Measurements from ENCODE around the gene COG7.
A peak's percentile ranks its signal among the peaks of the same experiment; 100 is the strongest.
"Not testable (repeated sequence)": the region's sequence is repeated elsewhere in the genome, so short reads cannot be mapped to it uniquely, and the experiment has no call there.

The COG7 gene

DNA sequence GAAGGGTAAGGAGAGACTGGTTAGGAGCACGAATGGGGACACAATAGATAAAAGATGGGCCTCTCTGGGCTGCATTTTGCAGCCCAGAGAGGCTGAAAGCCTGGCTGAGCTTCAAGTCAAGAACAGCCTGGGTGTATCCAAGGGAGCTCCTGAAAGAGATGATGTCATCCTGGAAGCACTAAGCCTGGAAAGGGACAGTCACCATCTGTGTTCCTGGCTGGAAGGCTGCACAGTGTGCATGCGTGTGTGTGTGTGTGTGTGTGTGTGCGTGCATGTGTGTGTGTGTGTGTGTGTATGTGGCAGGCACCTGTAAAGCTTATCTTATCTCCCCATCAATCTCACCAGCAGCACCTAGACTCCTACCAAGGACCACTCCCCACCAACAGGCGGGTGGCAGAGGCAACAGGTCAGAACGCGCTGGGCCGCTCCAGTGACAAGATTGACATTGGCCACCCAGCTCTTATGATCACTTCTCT is 44.1 kb downstream of the COG7 start:
- peak; percentile 14 for DNase-seq

DNA sequence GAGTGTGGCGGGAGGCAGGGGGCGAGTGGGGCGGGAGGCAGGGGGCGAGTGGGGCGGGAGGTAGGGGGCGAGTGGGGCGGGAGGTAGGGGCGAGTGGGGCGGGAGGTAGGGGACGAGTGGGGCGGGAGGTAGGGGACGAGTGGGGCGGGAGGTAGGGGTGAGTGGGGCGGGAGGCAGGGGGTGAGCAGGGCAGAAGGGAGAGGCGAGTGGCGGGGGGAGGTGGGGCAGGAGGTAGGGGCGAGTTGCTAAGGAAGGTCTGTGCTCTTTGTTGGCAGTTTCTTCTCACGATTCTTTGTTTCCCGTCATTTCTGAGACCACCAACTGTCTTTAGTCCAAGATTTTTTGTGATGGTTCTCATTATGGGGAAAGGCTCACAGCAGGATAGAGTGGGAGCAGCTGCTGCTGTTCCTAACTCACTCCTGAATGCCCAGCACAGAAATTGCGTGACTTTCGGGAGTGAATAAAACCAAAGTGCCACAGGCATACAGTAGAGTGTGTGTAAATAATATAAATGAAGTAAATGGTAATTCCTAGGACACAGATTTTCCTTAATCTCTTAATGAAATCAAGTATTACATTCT is 44.7 kb downstream of the COG7 start:
- DNase-seq = peak; percentile 15

DNA sequence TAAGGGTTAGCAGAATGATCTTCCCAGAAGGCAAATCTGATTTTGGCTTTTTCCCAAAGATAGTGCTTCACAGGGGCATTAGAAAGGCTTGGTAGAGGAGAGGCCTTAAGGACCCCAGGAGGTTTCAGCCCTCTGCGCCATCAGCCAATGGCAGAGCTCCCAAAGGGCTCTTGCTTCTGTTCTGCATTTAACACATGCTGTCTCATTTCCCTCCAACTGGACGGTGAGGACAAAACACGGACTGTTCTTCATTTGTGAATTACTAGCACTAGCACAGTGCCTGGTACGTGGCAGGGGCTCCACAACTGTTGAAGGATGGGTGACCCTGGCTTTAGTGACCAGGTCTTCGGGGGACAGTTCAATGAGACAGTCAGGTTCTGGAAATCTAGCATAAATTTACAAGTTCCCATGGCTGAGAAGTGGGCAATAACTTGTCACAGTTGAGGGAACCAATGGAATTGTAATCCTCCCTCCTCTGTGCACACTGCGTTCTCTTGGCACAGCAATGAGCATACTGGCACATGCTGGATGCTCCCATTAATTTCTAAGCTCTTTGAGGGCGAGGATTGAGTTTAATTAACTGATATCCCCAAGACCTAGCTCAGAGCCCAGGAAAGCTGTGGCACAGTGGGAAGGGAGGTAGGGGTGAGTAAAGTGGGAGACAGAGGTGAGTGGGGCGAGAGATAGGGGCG is 45.4 kb downstream of the COG7 start:
- no peak for DNase-seq

DNA sequence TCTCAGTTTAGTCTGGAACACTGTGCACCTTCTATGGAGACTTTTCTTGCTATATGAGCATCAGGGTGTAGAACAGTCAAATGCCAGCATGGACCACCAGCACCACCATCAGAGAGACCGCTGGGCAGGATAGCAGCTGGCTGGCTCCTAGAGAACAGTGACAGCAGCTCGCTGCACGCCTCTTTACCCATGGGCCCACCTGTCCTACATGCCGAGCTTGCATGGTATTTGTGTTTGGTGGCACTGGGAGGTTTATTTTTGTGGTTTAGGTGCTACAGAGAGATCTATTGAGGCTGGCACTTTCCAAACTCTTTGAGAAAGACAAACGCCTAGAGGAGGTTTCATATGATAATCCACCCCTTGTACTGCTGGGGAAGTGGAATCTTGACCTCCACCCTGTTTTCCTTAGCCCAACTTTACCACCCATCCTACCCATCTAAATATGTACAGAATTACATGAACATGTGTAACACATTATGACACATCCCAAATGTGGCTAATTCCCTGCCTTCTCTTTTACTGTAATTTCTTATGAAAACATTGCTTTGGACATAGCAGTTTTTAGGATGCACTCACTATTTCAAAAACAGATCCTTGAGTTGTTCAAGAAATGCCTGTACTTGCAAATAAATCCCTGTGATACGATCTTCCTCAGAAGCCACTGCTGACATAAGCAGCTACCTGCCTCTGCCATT is 46.3 kb downstream of the COG7 start:
- no peak for DNase-seq

DNA sequence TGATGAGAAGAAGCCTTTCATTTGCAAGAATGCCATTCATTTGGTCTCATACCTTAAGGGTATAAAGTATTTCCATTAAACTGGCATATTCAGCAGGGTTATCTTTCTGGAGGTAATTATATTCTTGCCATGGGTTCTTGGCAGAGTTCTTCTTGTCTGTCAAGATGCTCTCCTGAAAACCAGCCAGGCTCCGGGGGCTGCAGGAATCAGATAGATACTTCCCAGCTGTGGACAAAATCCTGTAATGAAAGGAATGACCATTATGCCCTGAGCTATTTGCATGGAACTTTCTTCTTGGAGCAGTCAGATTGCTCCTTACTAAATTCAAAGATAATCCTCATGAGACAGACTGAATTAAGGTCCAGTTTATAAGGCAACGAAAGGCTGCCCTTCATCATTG is 47.0 kb downstream of the COG7 start:
- no peak for DNase-seq

DNA sequence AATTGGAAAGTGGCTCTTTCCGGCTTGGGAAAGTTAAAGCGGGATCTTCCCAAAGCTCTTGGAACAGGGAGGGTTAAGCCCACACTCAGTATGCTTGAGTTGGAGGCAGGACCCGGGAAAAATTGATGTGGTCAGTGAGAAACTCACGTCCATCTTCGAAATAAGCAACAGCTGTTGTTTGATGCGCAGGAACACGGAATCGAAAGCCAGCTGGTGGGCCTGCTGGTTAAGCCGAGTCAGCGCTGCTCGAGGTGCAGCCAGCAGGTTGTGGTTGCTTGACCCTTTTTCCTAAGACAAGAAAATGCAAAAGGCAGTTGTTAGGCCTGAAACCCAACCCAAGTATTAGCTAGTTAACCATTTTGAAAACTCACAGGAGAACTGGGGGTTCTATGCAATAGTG is 49.4 kb downstream of the COG7 start:
- no peak for DNase-seq

DNA sequence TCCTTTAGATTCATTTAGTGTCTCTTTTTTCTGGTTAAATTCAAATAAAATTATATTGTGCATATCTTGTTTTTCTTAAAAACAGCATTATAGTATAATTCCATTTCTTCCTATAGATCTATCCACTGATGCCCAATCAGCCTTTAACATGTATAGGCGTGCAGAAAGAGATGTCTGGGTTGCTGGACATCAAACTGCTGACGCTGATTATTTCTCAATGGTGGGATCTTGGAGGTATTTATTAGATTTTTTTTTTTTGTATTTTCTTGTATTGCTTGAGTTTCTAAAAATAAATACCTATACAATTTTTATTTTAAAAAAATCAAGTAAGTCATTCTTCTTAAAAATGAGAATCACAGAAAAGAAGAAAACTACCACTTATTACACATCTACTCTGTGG is 50.9 kb downstream of the COG7 start:
- DNase-seq = no peak

DNA sequence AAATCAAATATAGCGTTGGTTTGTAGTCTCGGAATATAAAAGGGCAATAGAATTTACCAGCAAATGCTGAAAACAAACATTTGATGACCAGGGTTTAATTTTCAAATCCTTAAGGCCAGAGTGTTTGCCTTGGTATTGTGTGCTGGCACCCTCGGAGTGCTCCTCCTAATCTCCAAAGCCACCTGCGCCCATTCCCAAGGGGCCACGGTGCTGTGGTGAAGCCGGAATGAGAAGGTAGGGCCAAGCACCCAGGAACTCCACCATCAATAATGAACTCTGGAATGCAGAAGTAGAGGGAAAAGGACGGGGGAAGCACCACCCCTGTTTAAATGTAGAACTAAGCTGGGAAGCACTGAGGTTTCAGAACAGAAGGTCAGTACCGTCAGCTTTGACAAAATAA is 51.9 kb downstream of the COG7 start:
- no peak for DNase-seq

DNA sequence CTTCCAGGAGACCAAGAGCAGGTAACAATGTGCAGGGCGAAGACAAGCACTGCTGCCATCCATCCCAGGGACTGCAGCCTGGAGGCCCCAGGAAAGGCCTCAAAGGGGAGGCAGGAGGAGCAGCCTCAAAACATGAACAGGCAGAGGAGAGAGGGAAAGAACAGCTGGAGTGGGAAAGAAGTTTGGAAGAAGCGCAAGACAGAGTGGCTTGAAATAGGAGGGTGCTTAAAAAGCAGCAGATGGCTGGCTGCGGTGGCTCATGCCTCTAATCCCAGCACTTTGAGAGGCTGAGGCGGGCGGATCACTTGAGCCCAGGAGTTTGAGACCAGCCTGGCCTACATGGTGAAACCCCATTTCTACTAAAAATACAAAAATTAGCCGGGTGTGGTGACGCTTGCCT is 52.5 kb downstream of the COG7 start:
- DNase-seq = not testable (repeated sequence)

DNA sequence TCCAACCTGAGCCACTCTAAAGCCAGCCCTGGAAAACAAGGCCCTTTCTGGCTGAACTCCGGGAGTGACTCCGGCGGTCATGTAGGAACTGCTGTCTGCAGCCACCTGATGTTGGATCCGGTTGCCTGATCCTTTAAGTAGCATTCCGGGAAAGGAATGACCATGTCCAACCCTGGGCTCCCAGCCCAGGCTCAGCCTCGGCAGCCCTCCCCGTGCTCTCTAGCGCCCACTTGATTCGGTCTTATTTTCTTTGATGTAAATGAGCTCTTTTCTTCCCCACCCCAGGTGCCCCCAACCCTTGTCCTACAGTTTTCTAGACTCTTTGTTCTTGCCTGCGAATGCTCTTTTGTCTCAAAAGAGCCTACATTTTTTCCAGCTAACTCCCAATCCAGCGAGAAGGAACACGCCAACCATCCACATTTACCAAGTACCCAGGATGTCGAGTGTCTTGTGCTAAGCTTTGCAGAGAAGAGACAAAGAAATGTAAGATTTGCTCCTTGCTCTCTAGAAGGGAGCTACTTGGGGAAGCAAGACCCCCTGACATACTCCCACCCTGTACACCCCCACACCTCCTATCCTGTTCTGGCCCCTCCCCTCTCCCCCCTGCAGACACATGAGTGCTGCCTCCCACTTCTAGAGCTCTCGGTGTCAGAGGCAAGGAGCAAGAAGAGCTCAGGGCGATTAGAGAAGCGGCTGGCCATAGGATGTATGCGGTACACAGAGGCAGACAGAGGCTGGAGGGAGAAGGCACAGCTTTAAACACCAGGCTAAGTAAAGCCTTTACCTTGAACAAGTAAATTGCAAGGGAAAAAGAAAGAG is 53.8 kb downstream of the COG7 start:
- no peak for DNase-seq

DNA sequence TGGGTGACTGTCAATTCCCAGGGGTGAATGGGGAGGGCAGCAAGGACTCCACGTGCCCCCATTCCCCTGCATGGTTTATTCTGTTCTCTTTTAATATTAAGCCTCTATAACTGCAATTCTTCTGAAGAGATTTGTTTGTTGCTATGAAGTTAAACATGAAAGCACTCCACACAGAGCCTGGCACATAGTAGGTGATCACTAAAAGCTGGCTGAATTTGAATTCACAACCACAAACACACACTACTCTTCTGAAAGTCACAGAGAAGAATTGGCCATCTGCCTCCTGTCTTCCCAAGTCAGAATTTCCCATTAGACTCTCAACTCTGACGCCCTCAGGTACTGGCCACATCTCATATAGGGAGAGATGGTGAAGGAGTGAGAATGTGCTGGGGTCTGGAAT is 55.5 kb downstream of the COG7 start:
- no peak for DNase-seq

DNA sequence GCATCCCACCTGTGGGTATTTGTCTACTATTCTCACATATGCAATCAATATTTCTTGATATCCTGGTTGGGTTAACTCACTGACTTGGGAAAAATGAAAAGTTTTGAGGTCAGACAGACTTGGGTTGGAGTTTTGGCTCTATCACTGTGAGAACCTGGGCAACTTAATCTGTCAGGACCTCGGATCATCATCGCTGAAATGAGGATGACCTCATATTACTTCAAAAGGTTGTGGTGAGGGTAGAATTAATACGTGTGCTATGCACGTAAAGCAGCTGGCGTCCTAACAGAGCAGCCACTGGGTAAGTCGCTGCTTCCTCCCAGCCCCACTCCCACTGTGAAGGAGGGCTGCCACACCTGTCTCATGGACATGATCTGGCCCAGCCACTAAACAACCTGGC is 57.3 kb downstream of the COG7 start:
- no peak for DNase-seq

DNA sequence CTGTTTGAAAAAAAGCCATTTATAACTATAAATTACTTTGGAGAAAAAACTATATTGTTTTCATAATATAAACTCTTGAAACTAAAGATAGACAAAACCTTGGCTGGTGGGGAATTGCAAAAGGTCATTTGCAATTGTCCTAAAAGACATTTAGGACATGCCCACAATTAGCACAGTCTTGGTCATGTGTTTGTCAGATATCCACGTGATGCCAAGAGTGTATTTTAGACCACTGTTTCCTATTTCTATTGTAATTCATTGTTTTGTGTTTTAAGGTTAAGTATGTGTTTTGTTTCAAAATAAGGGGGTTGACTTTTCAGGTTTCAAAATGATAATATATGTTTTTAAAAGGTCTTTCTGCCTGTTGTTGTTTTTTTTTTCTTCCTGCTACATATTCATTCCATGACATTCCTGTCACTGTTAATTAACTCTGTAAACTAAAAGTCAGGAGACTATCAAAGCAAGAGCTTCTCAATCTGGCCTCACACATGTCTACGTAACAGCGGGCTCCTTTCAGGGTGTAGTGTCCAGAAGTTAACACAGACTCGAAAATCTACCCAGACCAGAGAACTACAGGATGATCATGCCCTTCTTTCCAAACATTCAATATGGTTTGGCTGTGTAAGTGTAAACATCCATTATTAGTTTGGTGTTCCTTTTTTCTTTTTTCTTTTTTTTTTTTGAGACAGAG is 58.7 kb downstream of the COG7 start:
- DNase-seq = no peak

DNA sequence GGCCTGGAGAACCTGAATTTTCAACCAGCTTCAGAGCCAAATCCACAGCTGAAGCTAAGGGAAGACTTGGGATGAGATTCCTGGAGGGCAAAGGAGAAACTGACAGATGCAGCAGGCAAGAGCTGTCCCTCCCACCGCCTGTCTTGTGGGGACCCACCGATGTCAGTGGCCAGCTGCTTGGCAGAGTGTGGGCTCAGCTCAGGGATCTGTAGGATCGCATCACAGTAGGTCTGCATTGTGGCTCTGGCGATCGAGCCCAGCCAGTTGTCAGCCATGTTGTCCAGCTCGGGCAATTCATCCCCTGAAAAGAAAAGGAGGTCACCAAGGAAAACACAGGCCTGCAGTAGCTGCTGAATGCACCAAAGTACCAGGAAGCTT is 60.8 kb downstream of the COG7 start:
- no peak for DNase-seq

DNA sequence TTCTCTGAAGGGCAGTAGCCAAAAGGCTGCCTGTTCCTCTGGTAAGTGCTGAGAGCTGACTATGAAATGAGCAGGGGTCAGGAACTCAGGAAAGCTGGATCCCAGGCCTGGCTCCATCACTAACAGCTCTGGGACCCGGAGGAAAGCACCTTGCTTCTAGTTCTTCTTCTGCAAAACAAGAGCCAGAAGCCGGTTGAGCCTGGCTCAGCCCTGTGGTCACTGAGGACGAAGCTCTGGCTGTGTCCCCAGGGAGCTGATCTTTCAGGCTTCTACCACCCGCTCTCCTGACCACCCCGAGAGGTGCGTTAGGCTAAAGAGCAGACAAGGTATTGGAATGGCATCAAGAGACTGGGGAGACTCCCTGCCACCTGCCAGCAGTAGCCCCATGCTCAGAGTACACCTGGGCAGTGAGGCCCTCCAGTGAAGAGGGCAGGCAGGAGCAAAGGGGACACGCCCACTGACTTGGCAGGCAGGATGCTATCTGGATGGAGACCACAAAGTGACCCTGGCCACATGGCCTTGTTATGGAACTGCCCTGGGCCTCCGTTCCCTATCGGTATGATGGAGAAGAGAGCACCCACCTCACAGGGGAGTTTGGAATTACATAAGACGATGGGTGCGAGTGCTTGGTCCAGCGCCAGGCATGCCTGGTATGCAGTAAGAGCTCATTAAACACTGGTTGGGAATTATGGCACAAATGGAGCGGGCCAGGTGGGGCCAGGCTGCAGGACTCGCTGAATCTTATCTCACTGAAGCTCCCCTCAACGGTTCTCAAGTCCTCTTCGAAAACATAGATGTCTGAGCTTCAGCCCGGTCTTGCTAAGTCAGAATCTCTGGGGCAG is 61.4 kb downstream of the COG7 start:
- no peak for DNase-seq

DNA sequence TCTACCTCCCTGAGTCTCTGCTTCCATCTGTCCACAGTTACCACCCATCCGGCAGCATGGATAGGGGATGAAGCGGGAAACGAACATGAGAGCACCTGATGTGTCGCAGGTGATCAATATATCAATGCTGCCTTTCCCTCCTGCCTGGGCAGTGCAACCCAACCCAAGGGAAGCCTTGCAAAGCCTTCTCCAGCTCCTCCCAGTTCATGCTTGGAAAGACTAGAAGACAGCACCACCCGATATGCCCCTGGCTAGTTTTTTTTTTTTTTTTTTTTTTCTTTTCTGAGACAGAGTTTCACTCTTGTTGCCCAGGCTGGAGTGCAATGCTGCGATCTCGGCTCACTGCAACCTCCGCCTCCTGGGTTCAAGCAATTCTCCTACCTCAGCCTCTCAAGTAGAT is 63.1 kb downstream of the COG7 start:
- DNase-seq = not testable (repeated sequence)

DNA sequence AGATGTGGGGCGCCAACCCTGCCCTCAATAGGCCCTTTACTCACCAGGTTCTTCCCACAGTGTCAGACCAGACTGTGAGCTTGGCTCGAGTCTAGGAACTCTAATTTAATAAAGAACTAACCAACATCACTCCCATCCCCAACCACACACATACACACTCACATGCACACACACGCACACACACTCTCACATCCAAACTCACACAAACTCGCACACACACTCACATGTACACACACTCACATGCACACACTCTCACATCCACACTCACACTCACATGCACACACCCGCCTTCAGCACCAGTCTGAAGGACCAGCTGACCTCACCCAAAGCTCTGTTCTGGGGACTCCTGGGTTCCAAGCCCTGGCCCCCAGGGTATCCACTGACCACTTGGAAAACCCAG is 63.8 kb downstream of the COG7 start:
- no peak for DNase-seq

DNA sequence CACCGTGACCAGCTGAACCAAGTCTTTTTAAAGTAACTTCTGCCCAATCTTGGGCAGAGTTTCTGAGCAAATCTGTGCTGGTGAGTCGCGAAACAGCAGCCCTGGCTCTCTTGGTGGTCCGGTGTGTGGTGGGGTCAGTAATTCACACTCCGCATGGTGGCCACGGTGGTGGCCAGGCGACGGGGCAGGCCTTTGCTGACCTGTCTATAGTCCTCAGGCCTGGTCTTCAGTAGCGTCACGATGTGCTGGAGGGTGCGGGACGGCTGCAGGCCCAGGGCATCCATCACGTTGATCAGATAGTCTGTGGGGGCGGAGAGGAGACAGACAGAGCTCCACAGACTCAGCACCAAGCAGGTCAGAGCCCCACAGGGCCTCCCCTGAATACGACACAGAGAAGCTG is 64.2 kb downstream of the COG7 start:
- DNase-seq = no peak

DNA sequence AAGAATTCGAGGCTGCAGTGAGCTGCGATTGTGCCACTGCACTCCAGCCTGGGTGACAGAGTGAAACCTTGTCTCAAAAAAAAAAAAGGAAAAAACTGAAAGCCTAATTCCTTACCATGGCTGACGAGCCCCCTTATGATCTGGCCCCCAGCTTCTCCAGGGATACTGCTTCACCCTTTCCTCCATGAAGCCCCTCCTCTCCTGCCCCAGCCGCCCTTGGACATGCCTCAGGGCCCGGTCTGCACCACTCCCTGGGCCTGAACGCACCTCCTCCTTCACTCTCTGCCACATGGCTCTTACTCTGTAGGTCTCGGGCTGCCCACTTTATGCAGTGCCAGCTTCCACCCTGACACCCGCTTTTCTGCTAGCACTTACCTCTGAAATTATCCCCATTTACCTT is 65.3 kb downstream of the COG7 start:
- DNase-seq = no peak

DNA sequence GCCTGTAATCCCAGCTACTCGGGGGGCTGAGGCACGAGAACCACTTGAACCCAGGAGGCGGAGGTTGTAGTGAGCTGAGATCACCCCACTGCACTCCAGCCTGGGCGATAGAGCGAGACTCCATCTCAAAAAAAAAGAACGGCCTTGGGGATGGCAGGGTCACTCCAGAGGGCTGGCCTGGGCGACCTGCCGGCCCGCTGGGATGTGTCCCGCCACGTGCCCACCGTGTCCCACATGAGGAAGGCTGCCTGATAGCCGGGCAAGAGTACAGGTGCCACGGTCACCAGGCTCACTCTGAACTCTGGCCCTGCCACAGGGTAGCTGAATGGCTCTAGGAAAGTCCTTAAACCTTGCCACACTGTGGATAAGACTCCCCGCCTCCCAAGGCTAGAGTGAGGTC is 67.5 kb downstream of the COG7 start:
- no peak for DNase-seq

DNA sequence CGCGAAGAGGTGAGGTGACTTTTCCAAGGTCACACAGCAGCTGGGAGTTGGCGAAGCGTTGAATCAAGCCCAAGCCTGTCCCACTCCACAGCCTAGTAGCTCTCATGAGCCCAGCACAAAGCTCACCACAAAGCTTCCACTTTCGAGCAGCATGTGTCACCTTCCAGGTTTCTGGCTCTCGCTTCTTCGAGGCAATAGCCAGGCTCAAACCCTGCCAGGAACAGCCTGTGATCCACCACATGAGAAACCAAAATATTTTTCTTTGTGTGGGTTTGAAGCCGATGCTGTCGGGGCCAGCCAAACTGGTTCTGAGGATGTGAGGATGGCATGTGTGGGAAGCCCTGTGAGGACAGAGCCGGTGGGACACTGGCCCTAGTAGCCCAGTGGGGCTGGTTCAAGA is 68.1 kb downstream of the COG7 start:
- DNase-seq = no peak

DNA sequence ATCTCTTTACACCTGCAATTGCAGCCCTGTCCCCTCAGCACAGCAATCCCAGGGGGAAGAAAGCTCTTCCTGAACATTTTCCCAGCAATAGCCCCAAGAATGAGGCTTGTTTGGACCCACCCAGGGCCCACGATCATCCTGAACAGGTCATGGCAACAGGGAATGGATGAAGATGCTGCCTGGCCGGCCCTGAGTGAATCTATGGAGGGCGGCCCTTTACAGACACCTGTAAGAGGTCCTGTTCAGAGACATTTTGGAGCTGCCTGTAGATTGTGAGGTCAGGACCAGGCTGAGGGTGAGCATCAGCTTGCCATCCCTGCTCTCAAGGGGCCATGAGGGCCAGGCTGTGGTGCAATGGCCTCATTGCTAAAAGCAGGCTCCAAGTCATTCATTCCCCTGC is 69.1 kb downstream of the COG7 start:
- no peak for DNase-seq

All from COR-L47 (cell line).